ENCODE measurements around the gene NOS3. TPM values are rescaled to one million over a fixed set of nuclear protein-coding genes. Genes with fewer than 3 reads are reported as not detected.

NOS3 gene
- total RNA-seq, 1 donor from 2014 or later = 1.0 TPM

- Histone ChIP-seq H3K4me3 (ENCODE audit: low read depth, low read length) (no peak overlapping the region), H3K36me3 (ENCODE audit: control insufficient read depth, insufficient read depth, low read length) (no peaks in the 10 kb centered on the region), H3K27me3 (ENCODE audit: control insufficient read depth, insufficient read depth, low read length) (peaks cover 2% of the 10 kb centered on the region)
- DNase-seq (ENCODE audit: low read depth) = no peak
- TF ChIP-seq CTCF (IDR thresholded peaks at IDR 0.05; ENCODE audit: insufficient read depth, low read length, poor library complexity, severe bottlenecking) = no peak
Observed at GRCh38 chr7:151003572-151003971, 12.8 kb downstream of the NOS3 start.

- TF ChIP-seq CTCF (IDR thresholded peaks at IDR 0.05; ENCODE audit: insufficient read depth, low read length, poor library complexity, severe bottlenecking) = no peak
- no peak overlapping the region for H3K4me3 ChIP-seq (ENCODE audit: low read depth, low read length)
- no peak for DNase-seq (ENCODE audit: low read depth)
- H3K36me3 ChIP-seq (ENCODE audit: control insufficient read depth, insufficient read depth, low read length) = no peaks in the 10 kb centered on the region
- peaks cover 12% of the 10 kb centered on the region for H3K27me3 ChIP-seq (ENCODE audit: control insufficient read depth, insufficient read depth, low read length)
Observed at GRCh38 chr7:151005566-151005965, 14.7 kb downstream of the NOS3 start.

- DNase-seq (ENCODE audit: low read depth) = no peak
- TF ChIP-seq CTCF (IDR thresholded peaks at IDR 0.05; ENCODE audit: insufficient read depth, low read length, poor library complexity, severe bottlenecking) = no peak
- H3K36me3 ChIP-seq (ENCODE audit: control insufficient read depth, insufficient read depth, low read length) = no peaks in the 10 kb centered on the region
- H3K4me3 ChIP-seq (ENCODE audit: low read depth, low read length) = no peak overlapping the region
- H3K27me3 ChIP-seq (ENCODE audit: control insufficient read depth, insufficient read depth, low read length) = peaks cover 15% of the 10 kb centered on the region
Observed at GRCh38 chr7:151006590-151007300, 15.9 kb downstream of the NOS3 start.

- Histone ChIP-seq H3K36me3 (ENCODE audit: control insufficient read depth, insufficient read depth, low read length) (no peaks in the 10 kb centered on the region), H3K4me3 (ENCODE audit: low read depth, low read length) (no peak overlapping the region), H3K27me3 (ENCODE audit: control insufficient read depth, insufficient read depth, low read length) (peaks cover 20% of the 10 kb centered on the region)
- DNase-seq (ENCODE audit: low read depth) = no peak
- no peak for TF ChIP-seq CTCF (IDR thresholded peaks at IDR 0.05; ENCODE audit: insufficient read depth, low read length, poor library complexity, severe bottlenecking)
Observed at GRCh38 chr7:151007469-151007898, 16.7 kb downstream of the NOS3 start.

- no peak for DNase-seq (ENCODE audit: low read depth)
- Histone ChIP-seq H3K4me3 (ENCODE audit: low read depth, low read length) (no peak overlapping the region), H3K36me3 (ENCODE audit: control insufficient read depth, insufficient read depth, low read length) (no peaks in the 10 kb centered on the region), H3K27me3 (ENCODE audit: control insufficient read depth, insufficient read depth, low read length) (peaks cover 26% of the 10 kb centered on the region)
- TF ChIP-seq CTCF (IDR thresholded peaks at IDR 0.05; ENCODE audit: insufficient read depth, low read length, poor library complexity, severe bottlenecking) = no peak
Observed at GRCh38 chr7:151008143-151008510, 17.3 kb downstream of the NOS3 start.

Measured in kidney epithelial cell (primary cell).